MM.1S (cell line): ENCODE measurements around the gene DPP10.

Experiments used
- CTCF ChIP-seq: fragments of 300-600 bp; sonication (generic); IDR thresholded peaks from 2 replicates; pipeline ENCODE4 v1.5.1; 2016; ENCODE audit warnings: antibody characterized with exemption, low read length, mixed read lengths
- EZH2 ChIP-seq: fragments of 300-600 bp; sonication (generic); optimal IDR thresholded peaks from 2 replicates; pipeline ENCODE3; 2017; ENCODE audit warnings: low read depth, mild to moderate bottlenecking, antibody characterized with exemption, low read length, mixed read lengths
- EZH2phosphoT487 ChIP-seq: fragments of 300-600 bp; sonication (generic); IDR thresholded peaks from 2 replicates; pipeline ENCODE4 v1.6.1; 2018; ENCODE audit warnings: antibody characterized with exemption, low read length

GRCh38 chr2:114753145-114753544, 310.7 kb downstream of the DPP10 start:
- TF ChIP-seq CTCF: no peak
- TF ChIP-seq EZH2phosphoT487: no peak
- no peak for TF ChIP-seq EZH2
